ENCODE data around the gene SPIRE1.
"Not testable (repeated sequence)": the region's sequence is repeated elsewhere in the genome, so short reads cannot be mapped to it uniquely, and the experiment has no call there.

SPIRE1 gene

GRCh38 chr18:12645751-12646203 lies 12.1 kb downstream of the SPIRE1 start:
- DNase-seq, result peak in 1 of 2 experiments; percentile 39

GRCh38 chr18:12645254-12645653 lies 12.7 kb downstream of the SPIRE1 start:
- no peak for DNase-seq

DNA sequence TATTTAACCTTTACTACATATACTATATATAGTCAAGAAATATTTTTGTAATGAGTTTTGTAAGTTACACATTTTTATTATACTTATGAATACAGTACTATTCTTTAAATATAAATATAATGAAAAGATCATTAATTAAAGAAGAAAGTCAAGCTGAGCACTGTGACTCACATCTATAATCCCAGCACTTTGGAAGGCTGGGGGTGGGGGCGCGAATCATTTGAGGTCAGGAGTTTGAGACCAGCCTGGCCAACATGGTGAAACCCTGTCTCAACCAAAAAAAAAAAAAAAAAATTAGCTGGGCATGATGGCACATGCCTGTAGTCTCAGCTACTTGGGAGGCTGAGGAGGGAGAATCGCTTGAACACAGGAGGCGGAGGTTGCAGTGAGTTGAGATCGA lies 14.2 kb downstream of the SPIRE1 start:
- DNase-seq, result not testable (repeated sequence)

DNA sequence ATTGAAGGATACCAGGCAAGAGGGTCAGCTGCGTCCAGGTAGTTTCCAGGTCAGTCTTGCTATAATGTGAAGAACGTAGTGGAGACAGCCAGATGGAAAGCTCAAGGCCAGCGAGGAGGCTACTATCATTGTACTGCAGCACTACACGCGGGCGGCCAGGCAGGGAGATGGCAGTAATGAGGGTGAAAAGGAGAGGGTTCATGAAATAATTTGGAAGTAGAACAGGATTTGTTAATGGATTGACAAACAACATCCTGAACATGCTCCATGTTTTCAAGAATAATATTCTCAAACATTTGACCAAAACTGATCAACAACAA lies 17.1 kb downstream of the SPIRE1 start:
- no peak for DNase-seq

DNA sequence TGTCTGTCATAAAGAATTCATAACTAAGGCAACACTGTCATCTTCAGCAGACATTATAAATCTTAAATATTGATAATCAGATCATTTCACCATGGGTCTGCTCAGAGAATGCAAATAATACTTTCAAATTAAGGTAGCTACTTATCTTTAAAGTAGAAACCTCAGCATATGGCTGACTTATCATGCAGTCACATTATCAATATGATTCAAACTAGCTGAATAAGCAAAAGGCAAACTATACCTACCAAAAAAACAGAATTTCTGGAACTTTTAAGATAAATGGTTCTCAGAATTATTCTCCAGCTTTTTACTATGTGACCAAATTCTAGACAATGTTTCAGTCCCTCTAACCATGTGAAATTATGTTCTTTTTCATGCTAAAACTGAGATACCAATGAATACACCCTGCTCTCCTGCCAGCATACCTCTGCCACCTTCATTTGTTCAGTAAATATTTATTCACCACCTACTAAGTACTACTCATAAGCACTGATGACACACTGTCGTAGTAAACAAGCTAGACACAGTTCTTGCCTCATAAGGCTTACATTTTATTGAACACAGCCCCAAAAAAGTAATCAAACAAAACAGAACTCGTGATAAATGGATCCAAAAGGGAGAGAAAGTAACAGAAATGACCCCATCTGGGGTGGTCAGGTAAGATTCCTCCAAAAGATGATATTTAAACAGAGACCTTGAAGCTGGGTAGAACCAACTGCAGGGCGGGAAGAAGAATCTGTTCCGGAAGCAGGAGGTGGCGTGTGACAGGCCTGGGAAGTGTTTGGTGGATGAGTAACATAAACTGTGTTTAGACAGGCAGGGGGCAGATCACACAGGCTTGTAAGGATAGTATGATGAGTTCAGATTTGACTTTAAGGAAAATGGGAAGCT lies 17.7 kb downstream of the SPIRE1 start:
- DNase-seq, result no peak

DNA sequence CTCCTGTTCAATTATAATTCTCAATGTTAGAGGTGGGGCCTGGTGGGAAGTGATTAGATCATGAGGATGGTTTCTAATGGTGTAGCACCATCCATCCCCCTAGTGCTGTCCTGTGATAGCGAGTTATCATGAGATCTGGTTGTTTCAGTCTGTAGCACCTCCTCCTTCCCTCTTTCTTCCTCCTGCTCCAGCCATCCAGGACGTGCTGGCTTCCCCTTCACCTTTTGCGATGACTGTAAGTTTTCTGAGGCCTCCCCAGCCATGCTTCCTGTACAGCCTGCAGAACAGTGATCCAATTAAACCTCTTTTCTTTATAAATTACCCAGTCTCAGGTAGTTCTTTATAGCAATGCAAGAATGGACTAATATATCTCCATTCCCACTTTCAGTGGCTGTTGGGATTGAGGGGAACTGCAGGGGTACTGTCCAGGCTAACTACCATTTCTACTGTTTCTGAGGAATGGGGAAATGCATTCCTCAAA lies 19.2 kb downstream of the SPIRE1 start:
- DNase-seq, result no peak

- no peak for DNase-seq
Measured at GRCh38 chr18:12637901-12638643, 19.8 kb downstream of the SPIRE1 start.

DNA sequence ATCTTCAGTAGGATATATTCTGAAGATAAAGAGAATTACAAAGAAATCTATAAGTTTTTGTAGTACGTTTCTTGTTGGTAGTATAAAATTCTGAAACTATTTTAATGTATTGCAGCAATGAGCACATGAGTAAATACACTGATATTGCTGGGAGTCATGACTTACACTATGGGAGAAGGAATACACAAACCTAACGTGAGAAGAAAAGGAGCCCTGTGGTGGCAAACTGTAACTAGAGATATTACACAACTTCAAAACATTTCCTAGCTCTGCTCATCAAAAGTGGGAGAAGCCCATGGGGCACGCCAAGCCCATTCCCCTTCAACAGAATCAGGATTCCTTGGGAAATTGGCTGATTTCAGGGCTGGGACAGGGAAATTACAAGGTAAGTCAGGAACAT lies 20.5 kb downstream of the SPIRE1 start:
- DNase-seq, result no peak

DNA sequence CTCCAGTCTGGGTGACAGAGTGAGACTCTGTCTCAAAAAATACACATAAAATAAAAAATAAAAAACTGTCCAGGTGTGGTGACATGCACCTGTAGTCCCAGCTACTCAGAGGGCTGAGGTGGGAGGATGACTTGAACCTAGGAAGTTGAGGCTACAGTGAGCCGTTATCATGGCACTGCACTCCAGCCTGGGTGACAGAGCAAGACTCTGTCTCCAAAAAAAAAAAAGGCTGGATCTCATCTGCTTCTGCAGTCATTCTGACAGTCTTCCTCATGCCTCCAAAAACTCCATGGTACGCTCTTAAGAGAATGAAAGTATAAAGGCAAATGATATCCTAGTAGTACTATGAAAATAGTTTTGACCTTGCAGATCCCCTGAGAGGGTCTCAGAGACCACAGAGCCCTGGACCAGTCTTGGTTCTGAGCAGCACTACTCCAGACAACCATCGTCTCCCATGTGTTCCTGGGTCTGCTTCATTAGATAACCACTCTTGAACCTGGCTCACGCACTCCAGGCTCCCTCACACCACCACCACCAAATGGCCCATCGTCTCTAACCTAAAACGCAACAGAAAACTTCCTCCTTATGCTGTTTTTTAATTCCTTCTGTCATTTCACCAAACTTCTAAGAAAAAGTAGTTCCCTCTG lies 26.0 kb downstream of the SPIRE1 start:
- DNase-seq, result no peak

DNA sequence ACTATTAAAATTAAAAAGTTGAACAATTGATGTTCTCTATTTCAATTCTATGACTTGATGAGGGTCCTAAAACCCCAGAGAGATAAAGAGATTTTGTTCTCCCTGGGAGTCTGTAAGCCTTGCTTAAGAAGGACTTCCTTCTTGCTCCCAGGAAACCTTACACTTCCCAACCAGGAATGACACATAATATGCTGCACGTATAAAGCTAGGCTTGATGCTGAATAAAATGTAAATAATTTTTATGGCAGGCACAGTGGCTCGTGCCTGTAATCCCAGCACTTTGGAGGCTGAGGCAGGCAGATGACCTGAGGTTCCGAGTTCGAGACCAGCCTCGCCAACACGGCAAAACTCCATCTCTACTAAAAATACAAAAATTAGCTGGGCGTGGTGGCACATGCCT lies 27.8 kb downstream of the SPIRE1 start:
- no peak for DNase-seq

DNA sequence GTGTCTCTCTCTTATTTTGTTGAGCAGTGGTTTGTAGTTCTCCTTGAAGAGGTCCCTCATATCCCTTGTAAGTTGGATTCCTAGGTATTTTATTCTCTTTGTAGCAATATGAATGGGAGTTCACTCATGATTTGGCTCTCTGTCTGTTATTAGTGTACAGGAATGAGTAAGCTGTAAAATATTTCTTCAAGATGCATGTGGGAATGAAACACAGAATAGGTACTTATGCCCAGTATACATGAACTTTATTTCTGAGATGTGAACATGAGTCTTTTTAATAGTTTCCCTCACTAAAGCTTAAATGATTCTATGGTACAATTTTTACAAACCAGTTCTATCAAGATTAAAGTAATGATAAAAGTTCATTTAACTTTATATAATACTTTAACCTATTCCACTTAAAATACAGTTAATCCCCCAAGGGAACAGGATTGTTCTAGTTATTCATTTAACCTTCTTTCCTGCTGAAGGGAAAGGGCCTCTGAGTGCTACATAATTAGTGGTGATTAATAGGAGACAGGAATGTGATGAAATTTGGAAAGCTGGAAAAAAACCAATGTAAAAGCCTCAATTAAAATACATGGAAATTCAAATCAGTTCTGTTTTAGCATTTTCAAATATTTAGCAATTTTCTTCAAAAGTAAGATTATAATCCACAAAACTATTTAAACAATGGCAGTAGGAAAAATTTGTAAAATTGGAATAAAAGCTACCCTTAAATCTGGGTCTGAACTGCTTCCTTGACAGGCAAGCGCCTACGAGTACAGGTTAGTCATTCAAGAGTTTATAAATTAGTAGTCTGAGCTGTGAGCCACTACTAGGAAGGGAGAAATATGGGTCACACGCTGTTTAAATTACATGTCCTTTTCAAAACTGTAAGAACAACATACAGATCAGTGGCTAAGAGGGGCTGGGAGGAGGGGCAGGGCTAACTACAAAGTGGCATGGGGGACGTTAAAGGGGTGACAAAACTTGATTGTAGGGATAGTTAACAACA lies 28.9 kb downstream of the SPIRE1 start:
- DNase-seq, result no peak

- not testable (repeated sequence) for DNase-seq
Measured at GRCh38 chr18:12627199-12627598, 30.7 kb downstream of the SPIRE1 start.

DNA sequence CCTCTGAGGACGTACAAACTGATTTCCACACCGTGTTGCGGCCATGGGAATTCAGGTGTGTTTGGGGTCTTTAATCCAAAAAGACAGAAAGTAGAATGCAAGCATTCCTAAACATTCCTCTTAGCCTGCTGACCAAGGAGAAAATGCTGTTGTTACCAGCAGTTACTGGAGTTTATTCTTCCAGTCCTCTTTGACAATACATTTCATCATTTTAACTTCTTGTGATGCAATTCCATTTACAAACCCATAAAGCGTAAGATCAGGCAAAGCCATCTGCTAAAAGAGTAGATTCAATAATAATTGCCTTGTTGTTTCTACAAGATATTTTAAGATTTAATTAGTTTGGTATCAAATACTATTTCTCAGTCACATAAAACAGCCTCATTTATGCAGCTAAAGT lies 32.7 kb downstream of the SPIRE1 start:
- no peak for DNase-seq

DNA sequence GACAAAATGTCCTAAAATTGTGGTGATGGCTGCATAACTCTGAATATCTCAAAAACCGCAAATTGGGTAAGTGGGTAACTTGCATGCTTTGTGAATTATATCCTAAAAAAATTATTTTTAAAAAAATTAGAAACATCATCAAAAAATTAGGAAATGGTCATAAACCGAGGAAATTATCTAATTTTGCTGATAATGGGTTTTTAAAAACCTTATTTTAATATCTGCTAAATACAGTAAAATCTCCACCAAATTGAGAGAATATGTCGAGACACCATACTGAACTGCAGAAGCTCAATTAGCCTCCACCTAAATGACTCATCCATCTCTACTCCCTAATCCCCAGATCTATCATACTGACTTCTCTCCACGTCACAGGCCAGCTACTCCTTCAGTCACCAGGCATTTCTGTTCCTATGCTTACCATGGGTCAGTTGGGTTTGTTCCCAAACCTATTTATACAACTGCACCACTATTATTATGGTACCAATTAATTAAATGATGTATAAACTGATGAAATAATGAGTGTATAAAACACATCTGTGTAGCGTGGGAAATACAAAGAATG lies 36.1 kb downstream of the SPIRE1 start:
- no peak for DNase-seq

- DNase-seq, result no peak
Measured at GRCh38 chr18:12615748-12616147, 42.2 kb downstream of the SPIRE1 start.

GRCh38 chr18:12608301-12608700 lies 49.6 kb downstream of the SPIRE1 start:
- DNase-seq, result no peak

DNA sequence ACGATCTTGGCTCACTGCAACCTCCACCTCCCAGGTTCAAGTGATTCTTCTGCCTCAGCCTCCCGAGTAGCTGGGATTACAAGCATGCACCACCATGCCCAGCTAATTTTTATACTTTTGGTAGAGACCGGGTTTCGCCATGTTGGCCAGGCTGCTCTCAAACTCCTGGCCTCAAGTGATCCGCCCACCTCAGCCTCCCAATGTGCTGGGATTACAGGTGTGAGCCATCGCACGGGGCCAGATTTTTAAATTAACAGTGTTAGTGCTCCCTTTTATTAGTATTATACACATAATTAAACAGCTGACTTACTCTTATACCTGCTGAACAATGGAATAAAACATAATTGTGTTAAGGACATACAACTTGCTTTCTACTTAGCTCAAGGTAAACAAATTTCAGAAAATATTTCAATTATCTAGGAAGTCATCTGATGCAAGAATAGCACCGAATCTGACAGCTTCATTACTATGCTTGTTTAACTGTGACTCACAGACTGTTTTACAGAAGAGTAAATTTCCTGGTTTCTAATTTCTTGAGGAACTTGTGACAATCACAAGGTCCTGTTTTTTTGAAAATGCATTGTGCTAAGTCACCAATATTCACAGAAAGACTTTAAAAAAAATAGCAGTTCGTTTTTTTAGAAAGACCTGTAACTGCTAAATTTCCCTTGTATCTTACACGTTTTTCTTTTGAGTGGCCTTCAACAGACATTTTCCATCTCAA lies 51.2 kb downstream of the SPIRE1 start:
- no peak for DNase-seq

GRCh38 chr18:12604445-12605007 lies 53.4 kb downstream of the SPIRE1 start:
- no peak for DNase-seq

DNA sequence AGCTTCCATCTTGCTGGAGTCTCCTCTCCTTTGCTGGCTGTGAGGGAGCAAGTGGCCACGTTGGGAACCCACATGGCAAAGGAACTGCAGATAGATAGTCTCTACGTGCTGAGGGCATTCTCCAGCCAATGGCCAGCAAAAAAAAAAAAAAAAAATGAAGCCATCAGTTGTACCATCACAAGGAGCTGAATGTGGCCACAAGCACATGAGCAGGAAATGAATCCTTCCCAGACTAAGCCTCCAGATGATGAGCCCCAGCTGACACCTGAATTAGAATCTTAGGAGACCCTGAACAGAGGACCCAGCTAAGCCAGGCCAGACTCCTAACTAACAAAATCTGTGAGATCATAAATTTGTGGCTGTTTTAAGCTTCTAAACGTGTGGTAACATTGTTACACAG lies 57.9 kb downstream of the SPIRE1 start:
- DNase-seq, result no peak

DNA sequence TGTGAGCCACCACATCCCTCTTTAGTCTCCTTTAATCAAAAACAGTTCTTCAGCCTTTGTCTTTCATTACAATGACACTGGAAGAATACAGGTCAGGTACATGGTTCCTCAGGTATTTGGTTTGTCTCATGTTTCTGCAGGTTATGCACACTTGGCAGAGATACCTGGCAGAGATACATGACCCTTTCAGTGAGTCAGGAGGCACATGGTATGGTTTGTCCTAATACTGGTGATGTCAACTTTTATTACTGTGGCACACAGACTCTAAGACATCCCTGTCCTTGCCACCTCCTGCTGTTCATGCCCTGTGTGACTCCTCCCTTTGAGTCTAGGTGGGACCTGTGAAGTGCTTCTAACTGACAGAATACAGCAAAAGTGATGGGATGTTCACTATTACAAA lies 58.4 kb downstream of the SPIRE1 start:
- DNase-seq, result no peak
